ENCODE results near the gene ASTN1.
A peak's percentile ranks its signal among the peaks of the same experiment; 100 is the strongest.

ASTN1 gene

GRCh38 chr1:177001556-177001955 lies 163.0 kb downstream of the ASTN1 start:
- no peaks in the 10 kb centered on the region for H3K36me3 ChIP-seq (ENCODE audit: control insufficient read depth in 2 of 2, insufficient read depth in 1 of 2, low read length in 2 of 2)
- TF ChIP-seq ZNF132 (tag by site-specific recombination; IDR thresholded peaks at IDR 0.05; ENCODE audit: borderline replicate concordance), result no peak
- TF ChIP-seq, protein P1, sequence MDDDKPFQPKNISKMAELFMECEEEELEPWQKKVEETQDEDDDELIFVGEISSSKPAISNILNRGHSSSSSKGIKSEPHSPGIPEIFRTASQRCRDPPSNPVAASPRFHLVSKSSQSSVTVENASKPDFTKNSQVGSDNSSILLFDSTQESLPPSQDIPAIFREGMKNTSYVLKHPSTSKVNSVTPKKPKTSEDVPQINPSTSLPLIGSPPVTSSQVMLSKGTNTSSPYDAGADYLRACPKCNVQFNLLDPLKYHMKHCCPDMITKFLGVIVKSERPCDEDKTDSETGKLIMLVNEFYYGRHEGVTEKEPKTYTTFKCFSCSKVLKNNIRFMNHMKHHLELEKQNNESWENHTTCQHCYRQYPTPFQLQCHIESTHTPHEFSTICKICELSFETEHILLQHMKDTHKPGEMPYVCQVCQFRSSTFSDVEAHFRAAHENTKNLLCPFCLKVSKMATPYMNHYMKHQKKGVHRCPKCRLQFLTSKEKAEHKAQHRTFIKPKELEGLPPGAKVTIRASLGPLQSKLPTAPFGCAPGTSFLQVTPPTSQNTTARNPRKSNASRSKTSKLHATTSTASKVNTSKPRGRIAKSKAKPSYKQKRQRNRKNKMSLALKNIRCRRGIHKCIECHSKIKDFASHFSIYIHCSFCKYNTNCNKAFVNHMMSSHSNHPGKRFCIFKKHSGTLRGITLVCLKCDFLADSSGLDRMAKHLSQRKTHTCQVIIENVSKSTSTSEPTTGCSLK (tag by site-specific recombination; IDR thresholded peaks at IDR 0.05), result no peak
- POLR2A ChIA-PET, result no interaction called here

DNA sequence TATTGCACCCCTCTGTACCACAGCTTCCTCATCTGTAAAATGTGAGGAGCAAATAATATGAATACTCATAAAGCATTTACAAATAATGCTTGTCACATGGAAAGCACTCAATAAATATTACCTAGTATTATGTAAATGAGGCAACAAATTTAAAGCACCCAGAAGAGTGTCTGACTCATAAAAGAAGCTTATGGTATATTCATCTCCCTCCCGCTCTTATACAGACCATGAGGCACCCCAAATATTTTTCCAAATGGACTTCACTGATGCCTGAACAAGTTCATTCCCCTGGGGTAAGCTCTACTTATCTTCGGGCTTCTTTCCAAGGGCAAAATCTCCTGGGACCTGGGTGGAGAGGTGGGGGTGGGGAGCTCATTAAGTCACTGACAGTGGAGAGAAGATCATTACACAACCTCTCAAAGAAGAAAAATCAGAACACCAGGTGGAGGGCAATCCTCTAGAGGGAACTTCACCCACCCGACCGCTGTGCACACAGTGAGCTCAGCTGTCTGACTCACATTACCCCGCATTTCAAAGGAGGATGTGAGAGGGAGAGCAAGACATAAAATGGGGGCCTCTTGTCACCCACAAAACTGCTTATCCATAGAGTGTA lies 166.2 kb downstream of the ASTN1 start:
- CTCF ChIA-PET, result interaction anchor here (0.5 to 0.7 kb wide), 2 partner anchors 226 to 624 kb away, joined by 3 read pairs; no protein-coding TSS in a partner anchor

More at GRCh38 chr1:177001556-177001955, 163.0 kb downstream of the ASTN1 start:
- Histone ChIP-seq H3K4me3 (ENCODE audit: low read depth, low read length) (no peak overlapping the region), H3K9me3 (ENCODE audit: control insufficient read depth, insufficient read depth, low read depth, low read length) (no peaks in the 10 kb centered on the region), H3K27ac (ENCODE audit: extremely low read depth, low read depth, low read length) (no peak overlapping the region), H3K4me1 (ENCODE audit: control insufficient read depth, insufficient read depth, low read length) (no peaks in the 10 kb centered on the region)
- CTCF ChIA-PET, result no interaction called here

GRCh38 chr1:176996456-176997090 lies 167.9 kb downstream of the ASTN1 start:
- ChIA-PET CTCF (no interaction called here), POLR2A (no interaction called here)
- H3K36me3 ChIP-seq (ENCODE audit: control insufficient read depth in 2 of 2, insufficient read depth in 1 of 2, low read length in 2 of 2), result no peaks in the 10 kb centered on the region
- no peaks in the 10 kb centered on the region for H3K9me3 ChIP-seq (ENCODE audit: control insufficient read depth, insufficient read depth, low read depth, low read length)
- no peak overlapping the region for H3K27ac ChIP-seq (ENCODE audit: extremely low read depth, low read depth, low read length)
- TF ChIP-seq TCF7L2 (IDR thresholded peaks at IDR 0.05; ENCODE audit: borderline replicate concordance, low read depth, low read length) (peak; percentile 89; the same call in 1 of the 2 replicates), YY1 (tag by site-specific recombination; IDR thresholded peaks at IDR 0.05) (no peak), OSR2 (tag by site-specific recombination; IDR thresholded peaks at IDR 0.05) (0 out of 2 replicates have a peak, but pooled peaks have one; percentile 10), TRIM28 (IDR thresholded peaks at IDR 0.05; ENCODE audit: borderline replicate concordance, low read length) (0 out of 2 replicates have a peak, but pooled peaks have one; percentile 22), ZNF560 (tag by site-specific recombination; IDR thresholded peaks at IDR 0.05; ENCODE audit: borderline replicate concordance) (no peak), KLF1 (tag by site-specific recombination; IDR thresholded peaks at IDR 0.05) (no peak), ZIC2 (tag by site-specific recombination; IDR thresholded peaks at IDR 0.05) (peak; percentile 83), RBAK (tag by site-specific recombination; IDR thresholded peaks at IDR 0.05) (no peak), ZNF341 (tag by site-specific recombination; IDR thresholded peaks at IDR 0.05; ENCODE audit: low read depth) (peak; percentile 81)
- H3K4me3 ChIP-seq (ENCODE audit: low read depth, low read length), result no peak overlapping the region
- H3K4me1 ChIP-seq (ENCODE audit: control insufficient read depth, insufficient read depth, low read length), result no peaks in the 10 kb centered on the region

More for the DNA sequence above, 166.2 kb downstream of the ASTN1 start:
- H3K27ac ChIP-seq (ENCODE audit: extremely low read depth, low read depth, low read length), result no peak overlapping the region
- H3K4me3 ChIP-seq (ENCODE audit: low read depth, low read length), result no peak overlapping the region
- H3K36me3 ChIP-seq (ENCODE audit: control insufficient read depth in 2 of 2, insufficient read depth in 1 of 2, low read length in 2 of 2), result no peaks in the 10 kb centered on the region
- no peaks in the 10 kb centered on the region for H3K9me3 ChIP-seq (ENCODE audit: control insufficient read depth, insufficient read depth, low read depth, low read length)
- peak; percentile 30 for TF ChIP-seq ZIC2 (tag by site-specific recombination; IDR thresholded peaks at IDR 0.05)
- TF ChIP-seq, protein P2, sequence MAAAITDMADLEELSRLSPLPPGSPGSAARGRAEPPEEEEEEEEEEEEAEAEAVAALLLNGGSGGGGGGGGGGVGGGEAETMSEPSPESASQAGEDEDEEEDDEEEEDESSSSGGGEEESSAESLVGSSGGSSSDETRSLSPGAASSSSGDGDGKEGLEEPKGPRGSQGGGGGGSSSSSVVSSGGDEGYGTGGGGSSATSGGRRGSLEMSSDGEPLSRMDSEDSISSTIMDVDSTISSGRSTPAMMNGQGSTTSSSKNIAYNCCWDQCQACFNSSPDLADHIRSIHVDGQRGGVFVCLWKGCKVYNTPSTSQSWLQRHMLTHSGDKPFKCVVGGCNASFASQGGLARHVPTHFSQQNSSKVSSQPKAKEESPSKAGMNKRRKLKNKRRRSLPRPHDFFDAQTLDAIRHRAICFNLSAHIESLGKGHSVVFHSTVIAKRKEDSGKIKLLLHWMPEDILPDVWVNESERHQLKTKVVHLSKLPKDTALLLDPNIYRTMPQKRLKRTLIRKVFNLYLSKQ (tag by site-specific recombination; IDR thresholded peaks at IDR 0.05; ENCODE audit: borderline replicate concordance), result no peak
- H3K4me1 ChIP-seq (ENCODE audit: control insufficient read depth, insufficient read depth, low read length), result no peaks in the 10 kb centered on the region
- POLR2A ChIA-PET, result interaction anchor here (0.7 kb wide), 1 partner anchor 23 kb away, joined by 8 read pairs; no protein-coding TSS in a partner anchor
